KMS-11 (cell line): ENCODE measurements around the gene PYGO2.

Experiments used
- H2AFZ ChIP-seq: fragments of 200-600 bp; sonication (generic); 2 replicates; pipeline ENCODE4 v1.6.1; 2016; ENCODE audit warnings: antibody characterized with exemption, mixed run types, low read depth
- H3K27ac ChIP-seq: fragments of 200-600 bp; sonication (generic); 2 replicates; pipeline ENCODE4 v1.6.1; 2016; ENCODE audit warnings: mild to moderate bottlenecking, mixed run types
- H3K27me3 ChIP-seq: fragments of 200-600 bp; sonication (generic); 2 replicates; pipeline ENCODE4 v1.6.1; 2017; ENCODE audit warnings: mild to moderate bottlenecking, low read depth, mixed run types, moderate library complexity; ENCODE audit not compliant: insufficient read depth
- H3K36me3 ChIP-seq: fragments of 200-600 bp; sonication (generic); 2 replicates; pipeline ENCODE4 v1.6.1; 2017; ENCODE audit warnings: mild to moderate bottlenecking, mixed run types; ENCODE audit not compliant: insufficient read depth
- H3K4me1 ChIP-seq: fragments of 200-600 bp; sonication (generic); 2 replicates; pipeline ENCODE4 v1.6.1; 2016; ENCODE audit warnings: mild to moderate bottlenecking, low read depth, mixed run types; ENCODE audit not compliant: poor library complexity, severe bottlenecking
- H3K4me2 ChIP-seq: fragments of 200-600 bp; sonication (generic); 2 replicates; pipeline ENCODE4 v1.7.0; 2016; ENCODE audit warnings: mild to moderate bottlenecking, mixed run types
- H3K4me3 ChIP-seq: fragments of 200-600 bp; sonication (generic); IDR thresholded peaks from 2 replicates; pipeline ENCODE4 v1.6.1; 2017; ENCODE audit warnings: low read depth, low read length, mixed read lengths; ENCODE audit not compliant: insufficient read depth
- H3K79me2 ChIP-seq: fragments of 200-600 bp; sonication (generic); 2 replicates; pipeline ENCODE4 v1.6.1; 2016; ENCODE audit warnings: low read depth, mixed run types; ENCODE audit not compliant: insufficient read depth
- H3K9ac ChIP-seq: fragments of 200-600 bp; sonication (generic); 2 replicates; pipeline ENCODE4 v1.6.1; 2016; ENCODE audit warnings: mild to moderate bottlenecking, mixed run types
- H4K20me1 ChIP-seq: fragments of 200-600 bp; sonication (generic); 2 replicates; pipeline ENCODE4 v1.6.1; 2016; ENCODE audit warnings: mild to moderate bottlenecking, mixed run types; ENCODE audit not compliant: insufficient read depth
- TF ChIP-seq, protein P1 (sequence below): fragments of 200-600 bp; sonication (generic); conservative IDR thresholded peaks from 2 replicates; pipeline ENCODE4 v1.6.1; 2017; ENCODE audit warnings: low read depth, mild to moderate bottlenecking, antibody characterized with exemption, low read length, moderate library complexity, mixed read lengths

PYGO2 gene

GRCh38 chr1:154955039-154955717 lies 6.4 kb downstream of the PYGO2 start:
- Histone ChIP-seq H3K27ac (peak overlapping the region; percentile 80), H3K9ac (peak overlapping the region; percentile 60), H3K36me3 (no peaks in the 10 kb centered on the region), H3K27me3 (no peaks in the 10 kb centered on the region), H2AFZ (peak overlapping the region; percentile 17; the same call in 1 of the 2 replicates), H3K79me2 (peaks cover 42% of the 10 kb centered on the region), H3K4me3 (peak overlapping the region; percentile 99), H4K20me1 (no peaks in the 10 kb centered on the region), H3K4me1 (peaks cover 67% of the 10 kb centered on the region), H3K4me2 (peak overlapping the region; percentile 62)
- TF ChIP-seq, protein P1, sequence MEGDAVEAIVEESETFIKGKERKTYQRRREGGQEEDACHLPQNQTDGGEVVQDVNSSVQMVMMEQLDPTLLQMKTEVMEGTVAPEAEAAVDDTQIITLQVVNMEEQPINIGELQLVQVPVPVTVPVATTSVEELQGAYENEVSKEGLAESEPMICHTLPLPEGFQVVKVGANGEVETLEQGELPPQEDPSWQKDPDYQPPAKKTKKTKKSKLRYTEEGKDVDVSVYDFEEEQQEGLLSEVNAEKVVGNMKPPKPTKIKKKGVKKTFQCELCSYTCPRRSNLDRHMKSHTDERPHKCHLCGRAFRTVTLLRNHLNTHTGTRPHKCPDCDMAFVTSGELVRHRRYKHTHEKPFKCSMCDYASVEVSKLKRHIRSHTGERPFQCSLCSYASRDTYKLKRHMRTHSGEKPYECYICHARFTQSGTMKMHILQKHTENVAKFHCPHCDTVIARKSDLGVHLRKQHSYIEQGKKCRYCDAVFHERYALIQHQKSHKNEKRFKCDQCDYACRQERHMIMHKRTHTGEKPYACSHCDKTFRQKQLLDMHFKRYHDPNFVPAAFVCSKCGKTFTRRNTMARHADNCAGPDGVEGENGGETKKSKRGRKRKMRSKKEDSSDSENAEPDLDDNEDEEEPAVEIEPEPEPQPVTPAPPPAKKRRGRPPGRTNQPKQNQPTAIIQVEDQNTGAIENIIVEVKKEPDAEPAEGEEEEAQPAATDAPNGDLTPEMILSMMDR: no peak

DNA sequence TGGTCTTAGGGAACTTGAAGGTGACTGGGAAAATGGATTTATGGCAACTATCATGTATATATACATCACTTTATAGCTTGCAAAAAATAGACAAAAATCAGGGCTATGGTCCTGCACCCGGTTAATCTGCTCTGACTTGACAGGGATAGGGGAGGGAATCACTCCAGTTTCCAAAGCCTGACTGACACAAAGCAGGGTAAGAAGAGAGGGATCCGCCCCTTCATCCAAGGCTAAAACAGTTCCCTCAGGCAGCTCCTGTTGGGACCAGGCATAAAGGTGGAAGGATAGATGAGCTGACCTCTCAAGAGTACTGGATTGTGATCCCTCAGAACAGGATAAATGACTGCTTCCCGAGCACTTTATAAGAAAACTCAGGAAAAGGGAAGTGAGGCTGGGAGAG lies 7.0 kb downstream of the PYGO2 start:
- H3K4me2 ChIP-seq: peak overlapping the region; percentile 62
- H4K20me1 ChIP-seq: no peaks in the 10 kb centered on the region
- TF ChIP-seq, protein P1: no peak
- H3K27ac ChIP-seq: peak overlapping the region; percentile 80
- peak overlapping the region; percentile 60 for H3K9ac ChIP-seq
- no peaks in the 10 kb centered on the region for H3K27me3 ChIP-seq
- no peak overlapping the region for H3K4me3 ChIP-seq
- no peaks in the 10 kb centered on the region for H3K36me3 ChIP-seq
- H2AFZ ChIP-seq: peak overlapping the region; percentile 9; the same call in 1 of the 2 replicates
- H3K4me1 ChIP-seq: peaks cover 62% of the 10 kb centered on the region
- peaks cover 37% of the 10 kb centered on the region for H3K79me2 ChIP-seq

DNA sequence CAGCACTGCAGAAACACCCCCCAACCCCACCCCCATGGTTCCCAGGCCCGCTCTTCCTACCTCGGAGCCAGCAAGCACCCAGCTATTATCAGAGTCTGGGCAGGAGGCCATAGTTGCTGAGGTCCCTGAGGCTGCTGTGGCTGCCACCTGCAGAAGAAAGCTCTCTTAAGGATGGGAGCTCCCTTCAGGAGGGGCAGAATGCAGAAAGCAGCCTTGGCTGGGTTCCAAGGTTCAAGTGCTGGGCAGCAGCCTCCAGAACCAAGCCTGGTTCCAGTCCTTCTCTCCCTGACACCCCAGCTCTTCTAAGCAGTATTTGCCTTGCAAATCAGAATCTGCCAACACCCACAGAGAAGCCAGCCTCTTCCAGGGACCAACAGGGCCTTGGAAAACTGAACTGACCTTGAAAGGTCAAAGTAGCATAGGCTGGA lies 8.0 kb downstream of the PYGO2 start:
- Histone ChIP-seq H3K79me2 (peaks cover 32% of the 10 kb centered on the region), H3K4me2 (peak overlapping the region; percentile 62), H4K20me1 (no peaks in the 10 kb centered on the region), H2AFZ (no peak overlapping the region), H3K36me3 (no peaks in the 10 kb centered on the region), H3K4me3 (peak overlapping the region; percentile 3), H3K27me3 (no peaks in the 10 kb centered on the region), H3K4me1 (peaks cover 69% of the 10 kb centered on the region), H3K9ac (peak overlapping the region; percentile 60; the same call in 1 of the 2 replicates), H3K27ac (peak overlapping the region; percentile 80)
- TF ChIP-seq, protein P1: no peak

DNA sequence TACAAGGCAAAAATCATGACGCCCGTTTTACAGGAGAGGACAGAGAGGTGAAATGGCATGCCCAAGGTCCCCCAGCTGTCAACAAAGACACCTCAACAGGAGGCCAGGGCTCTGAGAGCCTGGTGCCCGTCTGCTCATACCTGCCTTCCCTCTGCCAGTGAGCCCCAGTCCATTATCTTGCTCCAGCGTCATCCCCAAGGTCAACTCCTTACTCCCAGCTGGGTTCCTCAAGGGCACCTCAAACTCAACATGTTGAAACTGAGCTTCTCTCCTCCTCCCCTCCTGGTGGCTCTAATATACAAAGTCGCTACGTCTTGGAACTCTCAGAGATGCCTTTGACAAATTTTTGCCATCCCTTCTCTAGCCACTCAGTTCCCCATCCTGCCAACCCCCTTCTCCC lies 8.9 kb downstream of the PYGO2 start:
- TF ChIP-seq, protein P1: no peak
- H3K4me2 ChIP-seq: peak overlapping the region; percentile 62
- no peak overlapping the region for H3K9ac ChIP-seq
- H3K79me2 ChIP-seq: peaks cover 32% of the 10 kb centered on the region
- H3K27me3 ChIP-seq: no peaks in the 10 kb centered on the region
- H3K36me3 ChIP-seq: no peaks in the 10 kb centered on the region
- H3K4me1 ChIP-seq: peaks cover 79% of the 10 kb centered on the region
- H3K27ac ChIP-seq: no peak overlapping the region; the same call in 1 of the 2 replicates
- no peak overlapping the region for H2AFZ ChIP-seq
- no peaks in the 10 kb centered on the region for H4K20me1 ChIP-seq
- H3K4me3 ChIP-seq: peak overlapping the region; percentile 3
